Endothelial cell (in vitro differentiated cells): ENCODE data around the gene CACNA1C. TPM values are rescaled to one million over a fixed set of nuclear protein-coding genes. Genes with fewer than 3 reads are reported as not detected.

ENCODE experiments used
- DNase-seq: peaks from one replicate; pipeline ENCODE4 v3.0.0; 2021; ENCODE audit warnings: low spot score
- H3K27ac Mint-ChIP-seq: one replicate; pipeline ENCODE4 v1.8.0; 2021; ENCODE audit warnings: mixed read lengths, inconsistent platforms; ENCODE audit not compliant: unreplicated experiment
- H3K27me3 Mint-ChIP-seq: one replicate; pipeline ENCODE4 v1.8.0; 2021; ENCODE audit warnings: mild to moderate bottlenecking, moderate library complexity, mixed read lengths, inconsistent platforms; ENCODE audit not compliant: unreplicated experiment
- H3K36me3 Mint-ChIP-seq: one replicate; pipeline ENCODE4 v1.8.0; 2021; ENCODE audit warnings: mild to moderate bottlenecking, low read depth, mixed read lengths, inconsistent platforms; ENCODE audit not compliant: unreplicated experiment
- H3K4me1 Mint-ChIP-seq: one replicate; pipeline ENCODE4 v1.8.0; 2021; ENCODE audit warnings: mild to moderate bottlenecking, mixed read lengths, inconsistent platforms; ENCODE audit not compliant: unreplicated experiment
- H3K4me3 Mint-ChIP-seq: one replicate; pipeline ENCODE4 v1.8.0; 2021; ENCODE audit warnings: mild to moderate bottlenecking, mixed read lengths, inconsistent platforms; ENCODE audit not compliant: unreplicated experiment
- H3K9me3 Mint-ChIP-seq: one replicate; pipeline ENCODE4 v1.8.0; 2021; ENCODE audit warnings: mixed read lengths, inconsistent platforms; ENCODE audit not compliant: unreplicated experiment
- CTCF ChIP-seq: fragments of 200-600 bp; sonication (generic); IDR thresholded peaks from one replicate; pipeline ENCODE4 v1.5.0; 2021; ENCODE audit warnings: antibody characterized with exemption; ENCODE audit not compliant: unreplicated experiment
- total RNA-seq: library from RNA; stranded (reverse); fragmentation: NEBNext Ultra II Directional; extraction: Animal tissue kit (Norgen Biotek cat#: 25700); gene quantifications from one replicate; pipeline ENCODE4 v1.2.1, GENCODE V29; 2021; ENCODE audit not compliant: unreplicated experiment

CACNA1C gene
- total RNA-seq, 1 donor from 2014 or later: 11.1 TPM

- H3K27me3 Mint-ChIP-seq: no peaks in the 10 kb centered on the region
- no peak for TF ChIP-seq CTCF
- H3K36me3 Mint-ChIP-seq: no peaks in the 10 kb centered on the region
- no peak for DNase-seq
- no peaks in the 10 kb centered on the region for H3K9me3 Mint-ChIP-seq
- no peak overlapping the region for H3K27ac Mint-ChIP-seq
- H3K4me3 Mint-ChIP-seq: no peak overlapping the region
- peaks cover 1% of the 10 kb centered on the region for H3K4me1 Mint-ChIP-seq
These were observed 320.5 kb downstream of the CACNA1C start for GRCh38 chr12:2373307-2373706.

DNA sequence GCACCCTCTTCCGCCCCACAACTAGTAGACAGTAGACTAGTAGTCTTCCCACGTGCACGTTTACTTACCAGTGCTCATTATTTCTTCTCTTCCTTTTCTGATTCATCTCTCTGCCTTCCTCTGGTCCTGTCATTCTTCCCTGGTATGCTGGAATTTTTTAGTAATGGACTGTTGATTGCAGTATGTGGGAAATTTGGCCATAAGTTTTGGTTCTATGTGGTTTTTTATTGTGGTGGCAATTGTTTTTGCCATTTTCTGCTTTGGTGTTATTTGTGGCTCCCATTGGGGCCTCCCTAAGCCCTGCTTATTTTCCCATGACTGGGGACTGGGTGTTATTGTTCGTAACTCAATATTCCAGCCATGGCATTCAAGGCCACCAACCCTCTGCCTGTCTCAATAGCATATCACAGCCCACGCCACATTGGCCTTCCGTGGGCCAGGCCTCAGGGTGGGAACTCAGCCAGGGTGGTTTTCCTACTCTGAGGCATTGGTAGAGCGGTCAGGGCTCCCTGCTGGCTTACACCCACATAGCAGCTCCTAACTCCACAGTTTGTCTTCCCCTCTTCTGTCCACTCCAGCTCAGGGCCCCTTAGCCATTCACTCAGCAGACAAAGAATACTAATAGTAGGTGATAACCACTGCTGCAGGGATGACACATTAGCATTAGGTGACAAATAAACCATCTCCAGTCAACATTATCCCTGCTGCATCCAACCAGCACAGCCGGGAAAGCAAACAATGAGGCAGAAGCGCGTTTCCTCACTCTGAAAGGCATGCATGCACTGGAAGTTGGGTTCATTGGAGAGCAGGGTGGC is 321.5 kb downstream of the CACNA1C start:
- Mint-ChIP-seq H3K9me3 (no peaks in the 10 kb centered on the region), H3K4me3 (no peak overlapping the region), H3K36me3 (no peaks in the 10 kb centered on the region), H3K27ac (no peak overlapping the region), H3K4me1 (peaks cover 5% of the 10 kb centered on the region), H3K27me3 (no peaks in the 10 kb centered on the region)
- TF ChIP-seq CTCF: no peak
- DNase-seq: no peak

- H3K9me3 Mint-ChIP-seq: no peaks in the 10 kb centered on the region
- H3K4me1 Mint-ChIP-seq: peaks cover 5% of the 10 kb centered on the region
- no peak overlapping the region for H3K4me3 Mint-ChIP-seq
- no peaks in the 10 kb centered on the region for H3K27me3 Mint-ChIP-seq
- H3K36me3 Mint-ChIP-seq: no peaks in the 10 kb centered on the region
- TF ChIP-seq CTCF: no peak
- H3K27ac Mint-ChIP-seq: no peak overlapping the region
- no peak for DNase-seq
These were observed 323.1 kb downstream of the CACNA1C start for GRCh38 chr12:2375871-2376270.

GRCh38 chr12:2376908-2377657 is 324.3 kb downstream of the CACNA1C start:
- Mint-ChIP-seq H3K27ac (no peak overlapping the region), H3K4me3 (no peak overlapping the region), H3K9me3 (no peaks in the 10 kb centered on the region), H3K27me3 (no peaks in the 10 kb centered on the region), H3K4me1 (peaks cover 5% of the 10 kb centered on the region), H3K36me3 (no peaks in the 10 kb centered on the region)
- no peak for TF ChIP-seq CTCF
- no peak for DNase-seq

DNA sequence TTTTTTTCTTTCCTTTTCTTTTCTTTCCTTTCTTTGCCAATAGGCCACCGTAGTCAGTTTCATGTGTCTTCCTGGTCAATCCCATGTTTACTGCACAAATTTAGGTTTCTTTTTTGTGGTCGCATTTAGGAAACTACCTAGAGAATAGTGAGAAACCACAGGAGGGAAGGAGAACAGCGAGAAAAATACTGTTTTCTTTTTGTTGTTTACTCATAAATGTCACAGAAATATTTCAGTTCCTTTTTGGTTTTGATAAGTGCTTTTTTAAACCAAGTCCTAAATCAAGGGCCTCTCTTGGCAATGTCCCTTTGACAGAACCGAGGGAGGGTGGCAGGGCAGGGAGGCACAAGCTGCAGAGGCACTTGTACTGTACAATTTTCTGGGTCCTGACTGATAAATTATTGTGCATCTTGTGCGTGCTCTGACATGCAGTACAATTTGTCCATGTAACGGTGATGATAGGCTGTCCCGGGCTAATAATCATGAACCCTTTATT is 326.1 kb downstream of the CACNA1C start:
- H3K4me3 Mint-ChIP-seq: no peak overlapping the region
- H3K27me3 Mint-ChIP-seq: no peaks in the 10 kb centered on the region
- H3K4me1 Mint-ChIP-seq: peaks cover 9% of the 10 kb centered on the region
- H3K27ac Mint-ChIP-seq: no peak overlapping the region
- no peak for TF ChIP-seq CTCF
- DNase-seq: no peak
- no peaks in the 10 kb centered on the region for H3K36me3 Mint-ChIP-seq
- no peaks in the 10 kb centered on the region for H3K9me3 Mint-ChIP-seq
